NCI-H446 (cell line): Measurements from ENCODE around the gene PCDHB13.
A peak's percentile ranks its signal among the peaks of the same experiment; 100 is the strongest.
"Not testable (repeated sequence)": the region's sequence is repeated elsewhere in the genome, so short reads cannot be mapped to it uniquely, and the experiment has no call there.

ENCODE experiments used
- DNase-seq, 2 experiments: peaks; one replicate each; lab custom pipeline; 2025; lab: John Stamatoyannopoulos, UW

The PCDHB13 gene

DNA sequence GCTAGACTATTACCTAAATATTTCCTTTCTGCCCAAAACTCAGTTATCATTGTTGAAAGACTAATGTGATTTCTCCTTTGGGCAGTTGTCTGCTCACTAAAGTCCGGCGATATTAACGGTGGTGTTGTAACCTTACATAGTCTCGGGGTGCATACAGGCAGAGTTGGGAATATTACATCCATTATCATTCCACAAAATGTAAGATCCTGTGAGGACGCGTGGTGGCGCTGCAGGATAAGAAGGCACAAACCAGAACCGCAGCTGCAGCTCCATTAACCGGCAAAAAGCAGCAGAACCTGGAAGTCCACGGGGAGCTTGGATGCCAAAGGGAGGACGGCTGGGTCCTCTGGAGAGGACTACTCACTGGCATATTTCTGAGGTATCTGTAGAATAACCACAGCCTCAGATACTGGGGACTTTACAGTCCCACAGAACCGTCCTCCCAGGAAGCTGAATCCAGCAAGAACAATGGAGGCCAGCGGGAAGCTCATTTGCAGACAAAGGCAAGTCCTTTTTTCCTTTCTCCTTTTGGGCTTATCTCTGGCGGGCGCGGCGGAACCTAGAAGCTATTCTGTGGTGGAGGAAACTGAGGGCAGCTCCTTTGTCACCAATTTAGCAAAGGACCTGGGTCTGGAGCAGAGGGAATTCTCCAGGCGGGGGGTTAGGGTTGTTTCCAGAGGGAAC lies at the start of gene PCDHB13:
PCDHB13 (plus strand) TSS at position 264 of the 684 bp plus-strand sequence; CDS start at position 469, 205 bp downstream.
- peak; percentile 11 to 47 for DNase-seq

DNA sequence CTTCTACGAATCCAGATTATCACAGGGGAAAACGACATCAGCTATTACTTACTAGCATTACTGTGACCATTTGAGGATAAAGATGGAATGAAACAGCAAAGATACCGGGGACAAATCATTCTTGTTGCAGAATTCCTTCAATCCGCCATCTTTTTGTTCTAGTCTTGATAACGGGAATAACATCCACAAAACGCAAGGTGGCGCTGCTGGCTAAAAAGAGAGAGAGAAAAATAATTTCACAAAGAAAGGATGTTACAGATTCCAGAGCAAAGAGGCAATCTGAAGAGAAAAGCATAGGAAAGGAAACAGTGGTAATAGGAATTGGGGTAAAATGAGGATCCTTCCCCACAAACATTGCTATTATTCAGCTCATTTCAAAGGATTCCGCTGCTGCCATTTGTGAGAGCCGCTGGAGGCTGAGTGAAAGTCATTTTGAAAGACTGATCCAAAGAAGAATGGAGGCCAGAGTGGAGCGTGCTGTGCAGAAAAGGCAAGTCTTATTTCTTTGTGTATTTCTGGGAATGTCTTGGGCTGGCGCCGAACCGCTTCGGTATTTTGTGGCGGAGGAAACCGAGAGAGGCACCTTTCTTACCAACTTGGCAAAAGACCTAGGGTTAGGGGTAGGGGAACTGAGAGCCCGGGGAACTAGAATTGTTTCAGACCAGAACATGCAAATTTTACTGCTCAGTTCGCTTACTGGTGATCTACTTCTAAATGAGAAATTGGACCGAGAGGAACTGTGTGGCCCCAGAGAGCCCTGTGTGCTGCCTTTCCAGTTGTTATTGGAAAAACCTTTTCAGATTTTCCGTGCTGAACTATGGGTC lies 41.1 kb upstream of the PCDHB13 start, which contains the start of gene PCDHB7:
PCDHB7 (plus strand) TSS at position 264 of the 824 bp plus-strand sequence; CDS start at position 456, 192 bp downstream.
- peak; percentile 37 to 47 for DNase-seq

DNA sequence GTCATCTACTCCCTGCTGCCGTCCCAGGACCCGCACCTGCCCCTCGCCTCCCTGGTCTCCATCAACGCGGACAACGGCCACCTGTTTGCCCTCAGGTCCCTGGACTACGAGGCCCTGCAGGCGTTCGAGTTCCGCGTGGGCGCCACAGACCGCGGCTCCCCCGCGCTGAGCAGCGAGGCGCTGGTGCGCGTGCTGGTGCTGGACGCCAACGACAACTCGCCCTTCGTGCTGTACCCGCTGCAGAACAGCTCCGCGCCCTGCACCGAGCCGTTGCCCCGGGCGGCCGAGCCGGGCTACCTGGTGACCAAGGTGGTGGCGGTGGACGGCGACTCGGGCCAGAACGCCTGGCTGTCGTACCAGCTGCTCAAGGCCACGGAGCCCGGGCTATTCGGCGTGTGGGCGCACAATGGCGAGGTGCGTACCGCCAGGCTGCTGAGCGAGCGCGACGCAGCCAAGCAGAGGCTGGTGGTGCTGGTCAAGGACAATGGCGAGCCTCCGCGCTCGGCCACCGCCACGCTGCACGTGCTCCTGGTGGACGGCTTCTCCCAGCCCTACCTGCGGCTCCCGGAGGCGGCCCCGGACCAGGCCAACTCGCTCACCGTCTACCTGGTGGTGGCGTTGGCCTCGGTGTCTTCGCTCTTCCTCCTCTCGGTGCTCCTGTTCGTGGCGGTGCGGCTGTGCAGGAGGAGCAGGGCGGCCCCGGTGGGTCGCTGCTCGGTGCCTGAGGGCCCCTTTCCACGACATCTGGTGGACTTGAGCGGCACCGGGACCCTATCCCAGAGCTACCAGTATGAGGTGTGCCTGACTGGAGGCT lies 39.2 kb upstream of the PCDHB13 start:
- DNase-seq, result not testable (repeated sequence)

DNA sequence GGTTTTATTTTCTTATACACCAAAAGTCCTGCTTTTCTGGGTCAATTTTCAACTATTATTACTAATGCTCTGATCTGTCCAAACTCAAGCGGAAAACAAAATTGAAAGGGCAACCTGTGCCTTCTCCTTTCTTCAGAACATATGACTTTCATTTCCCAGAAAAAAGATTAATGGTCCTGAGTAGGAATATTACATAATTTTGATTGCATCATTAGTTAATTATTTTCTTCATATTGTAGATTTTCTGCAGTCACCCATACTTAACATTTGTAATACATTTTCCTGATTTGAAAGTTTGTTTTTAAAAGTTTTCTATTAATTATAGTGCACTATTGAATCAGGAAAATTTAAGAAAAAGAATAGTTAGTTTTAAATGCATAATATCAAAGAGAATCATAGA lies 37.8 kb upstream of the PCDHB13 start:
- DNase-seq, result no peak

DNA sequence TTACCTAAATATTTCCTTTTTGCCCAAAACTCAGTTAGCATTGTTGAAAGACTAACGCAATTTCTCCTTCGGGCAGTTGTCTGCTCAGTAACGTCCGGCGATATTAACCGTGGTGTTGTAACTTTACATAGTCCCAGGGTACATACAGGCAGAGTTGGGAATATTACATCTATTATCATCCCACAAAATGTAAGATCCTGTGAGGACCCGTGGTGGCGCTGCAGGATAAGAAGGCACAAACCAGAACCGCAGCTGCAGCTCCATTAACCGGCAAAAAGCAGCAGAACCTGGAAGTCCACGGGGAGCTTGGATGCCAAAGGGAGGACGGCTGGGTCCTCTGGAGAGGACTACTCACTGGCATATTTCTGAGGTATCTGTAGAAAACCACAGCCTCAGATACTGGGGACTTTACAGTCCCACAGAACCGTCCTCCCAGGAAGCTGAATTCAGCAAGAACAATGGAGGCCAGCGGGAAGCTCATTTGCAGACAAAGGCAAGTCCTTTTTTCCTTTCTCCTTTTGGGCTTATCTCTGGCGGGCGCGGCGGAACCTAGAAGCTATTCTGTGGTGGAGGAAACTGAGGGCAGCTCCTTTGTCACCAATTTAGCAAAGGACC lies 36.0 kb upstream of the PCDHB13 start, which contains the start of gene PCDHB8:
PCDHB8 (plus strand) TSS at position 214 of the 615 bp plus-strand sequence; CDS start at position 459, 245 bp downstream.
- DNase-seq, result peak in 1 of 2 experiments; percentile 16

DNA sequence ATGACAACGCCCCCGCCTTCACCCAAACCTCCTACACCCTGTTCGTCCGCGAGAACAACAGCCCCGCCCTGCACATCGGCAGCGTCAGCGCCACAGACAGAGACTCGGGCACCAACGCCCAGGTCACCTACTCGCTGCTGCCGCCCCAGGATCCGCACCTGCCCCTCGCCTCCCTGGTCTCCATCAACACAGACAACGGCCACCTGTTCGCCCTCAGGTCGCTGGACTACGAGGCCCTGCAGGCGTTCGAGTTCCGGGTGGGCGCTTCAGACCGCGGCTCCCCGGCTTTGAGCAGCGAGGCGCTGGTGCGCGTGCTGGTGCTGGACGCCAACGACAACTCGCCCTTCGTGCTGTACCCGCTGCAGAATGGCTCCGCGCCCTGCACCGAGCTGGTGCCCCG lies 34.3 kb upstream of the PCDHB13 start:
- DNase-seq, result not testable (repeated sequence)

DNA sequence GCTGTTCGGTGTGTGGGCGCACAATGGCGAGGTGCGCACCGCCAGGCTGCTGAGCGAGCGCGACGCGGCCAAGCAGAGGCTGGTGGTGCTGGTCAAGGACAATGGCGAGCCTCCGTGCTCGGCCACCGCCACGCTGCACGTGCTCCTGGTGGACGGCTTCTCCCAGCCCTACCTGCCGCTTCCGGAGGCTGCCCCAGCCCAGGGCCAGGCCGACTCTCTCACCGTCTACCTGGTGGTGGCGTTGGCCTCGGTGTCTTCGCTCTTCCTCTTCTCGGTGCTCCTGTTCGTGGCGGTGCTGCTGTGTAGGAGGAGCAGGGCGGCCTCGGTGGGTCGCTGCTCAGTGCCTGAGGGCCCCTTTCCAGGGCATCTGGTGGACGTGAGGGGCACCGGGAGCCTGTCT lies 33.8 kb upstream of the PCDHB13 start:
- not testable (repeated sequence) for DNase-seq

DNA sequence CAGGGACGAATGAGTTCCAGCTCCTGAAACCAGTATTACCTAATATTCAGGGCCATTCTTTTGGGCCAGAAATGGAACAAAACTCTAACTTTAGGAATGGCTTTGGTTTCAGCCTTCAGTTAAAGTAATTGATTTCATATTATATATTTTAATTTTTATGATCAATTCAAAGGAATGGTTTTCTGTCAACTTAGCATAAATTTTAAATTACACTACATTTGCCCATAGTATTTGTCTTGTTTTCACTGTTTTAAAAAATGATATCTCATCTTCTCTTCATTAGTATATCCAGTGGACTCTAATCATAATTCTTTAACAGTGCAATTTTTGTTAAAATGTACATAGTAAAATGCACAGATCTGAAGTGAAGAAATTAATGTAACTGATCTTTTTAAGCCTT lies 33.4 kb upstream of the PCDHB13 start:
- DNase-seq, result no peak

DNA sequence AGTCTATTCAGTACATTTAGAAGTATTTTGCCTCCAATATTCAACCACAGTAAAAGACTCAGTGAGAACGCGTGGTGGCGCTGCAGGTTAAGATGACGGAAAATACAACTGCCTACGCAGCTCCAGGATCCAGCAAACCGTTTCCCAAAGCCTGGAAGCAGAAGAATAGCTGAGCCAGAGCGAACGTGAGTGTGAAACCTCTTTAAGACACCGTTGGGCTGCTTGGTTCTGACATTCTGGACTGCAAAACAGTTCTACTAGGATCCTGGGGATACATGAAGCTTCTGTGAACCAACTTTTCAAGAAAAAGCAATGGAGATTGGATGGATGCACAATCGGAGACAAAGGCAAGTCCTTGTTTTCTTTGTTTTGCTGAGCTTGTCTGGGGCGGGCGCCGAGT lies 31.5 kb upstream of the PCDHB13 start, which contains the start of gene PCDHB16:
PCDHB16 (plus strand) TSS at position 140 of the 400 bp plus-strand sequence; CDS start at position 313, 173 bp downstream.
- DNase-seq, result peak in 1 of 2 experiments; percentile 2

DNA sequence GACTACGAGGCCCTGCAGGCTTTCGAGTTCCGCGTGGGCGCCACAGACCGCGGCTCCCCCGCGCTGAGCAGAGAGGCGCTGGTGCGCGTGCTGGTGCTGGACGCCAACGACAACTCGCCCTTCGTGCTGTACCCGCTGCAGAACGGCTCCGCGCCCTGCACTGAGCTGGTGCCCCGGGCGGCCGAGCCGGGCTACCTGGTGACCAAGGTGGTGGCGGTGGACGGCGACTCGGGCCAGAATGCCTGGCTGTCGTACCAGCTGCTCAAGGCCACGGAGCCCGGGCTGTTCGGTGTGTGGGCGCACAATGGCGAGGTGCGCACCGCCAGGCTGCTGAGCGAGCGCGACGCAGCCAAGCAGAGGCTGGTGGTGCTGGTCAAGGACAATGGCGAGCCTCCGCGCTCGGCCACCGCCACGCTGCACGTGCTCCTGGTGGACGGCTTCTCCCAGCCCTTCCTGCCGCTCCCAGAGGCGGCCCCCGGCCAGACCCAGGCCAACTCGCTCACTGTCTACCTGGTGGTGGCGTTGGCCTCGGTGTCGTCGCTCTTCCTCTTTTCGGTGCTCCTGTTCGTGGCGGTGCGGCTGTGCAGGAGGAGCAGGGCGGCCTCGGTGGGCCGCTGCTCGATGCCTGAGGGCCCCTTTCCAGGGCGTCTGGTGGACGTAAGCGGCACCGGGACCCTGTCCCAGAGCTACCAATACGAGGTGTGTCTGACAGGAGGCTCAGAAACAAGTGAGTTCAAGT lies 29.4 kb upstream of the PCDHB13 start:
- DNase-seq, result not testable (repeated sequence)

DNA sequence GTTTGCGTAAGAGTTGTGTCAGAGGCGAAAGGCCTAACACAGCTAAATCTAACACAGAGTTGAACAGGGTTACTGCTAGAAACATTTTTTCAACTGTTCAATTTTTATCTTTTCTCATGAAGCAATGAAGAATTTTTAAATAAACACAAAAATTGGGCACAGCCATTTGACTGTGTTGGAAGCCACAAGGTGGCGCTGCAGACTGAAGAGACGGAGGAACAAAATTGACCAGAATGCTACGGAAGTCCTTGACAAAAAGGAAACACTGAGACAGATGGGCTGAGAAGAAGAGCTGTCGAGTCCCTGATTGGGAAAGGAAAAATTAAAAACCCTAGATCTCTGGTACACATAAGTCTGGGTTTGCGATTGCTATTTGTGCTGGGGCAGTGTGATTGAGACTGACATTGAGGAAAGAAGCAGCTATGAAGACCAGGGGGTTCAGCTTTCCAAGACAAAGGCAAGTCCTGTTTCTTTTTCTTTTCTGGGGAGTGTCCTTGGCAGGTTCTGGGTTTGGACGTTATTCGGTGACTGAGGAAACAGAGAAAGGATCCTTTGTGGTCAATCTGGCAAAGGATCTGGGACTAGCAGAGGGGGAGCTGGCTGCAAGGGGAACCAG lies 26.7 kb upstream of the PCDHB13 start, which contains the start of gene PCDHB9:
PCDHB9 (plus strand) TSS at position 265 of the 616 bp plus-strand sequence; CDS start at position 423, 158 bp downstream.
- DNase-seq, result peak; percentile 32 to 45

DNA sequence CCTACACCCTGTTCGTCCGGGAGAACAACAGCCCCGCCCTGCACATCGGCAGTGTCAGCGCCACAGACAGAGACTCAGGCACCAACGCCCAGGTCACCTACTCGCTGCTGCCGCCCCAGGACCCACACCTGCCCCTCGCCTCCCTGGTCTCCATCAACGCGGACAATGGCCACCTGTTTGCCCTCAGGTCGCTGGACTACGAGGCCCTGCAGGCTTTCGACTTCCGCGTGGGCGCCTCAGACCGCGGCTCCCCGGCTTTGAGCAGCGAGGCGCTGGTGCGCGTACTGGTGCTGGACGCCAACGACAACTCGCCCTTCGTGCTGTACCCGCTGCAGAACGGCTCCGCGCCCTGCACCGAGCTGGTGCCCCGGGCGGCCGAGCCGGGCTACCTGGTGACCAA lies 25.0 kb upstream of the PCDHB13 start:
- not testable (repeated sequence) for DNase-seq

DNA sequence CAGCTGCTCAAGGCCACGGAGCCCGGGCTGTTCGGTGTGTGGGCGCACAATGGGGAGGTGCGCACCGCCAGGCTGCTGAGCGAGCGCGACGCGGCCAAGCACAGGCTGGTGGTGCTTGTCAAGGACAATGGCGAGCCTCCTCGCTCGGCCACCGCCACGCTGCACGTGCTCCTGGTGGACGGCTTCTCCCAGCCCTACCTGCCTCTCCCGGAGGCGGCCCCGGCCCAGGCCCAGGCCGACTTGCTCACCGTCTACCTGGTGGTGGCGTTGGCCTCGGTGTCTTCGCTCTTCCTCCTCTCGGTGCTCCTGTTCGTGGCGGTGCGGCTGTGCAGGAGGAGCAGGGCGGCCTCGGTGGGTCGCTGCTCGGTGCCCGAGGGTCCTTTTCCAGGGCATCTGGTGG lies 24.6 kb upstream of the PCDHB13 start:
- not testable (repeated sequence) for DNase-seq

DNA sequence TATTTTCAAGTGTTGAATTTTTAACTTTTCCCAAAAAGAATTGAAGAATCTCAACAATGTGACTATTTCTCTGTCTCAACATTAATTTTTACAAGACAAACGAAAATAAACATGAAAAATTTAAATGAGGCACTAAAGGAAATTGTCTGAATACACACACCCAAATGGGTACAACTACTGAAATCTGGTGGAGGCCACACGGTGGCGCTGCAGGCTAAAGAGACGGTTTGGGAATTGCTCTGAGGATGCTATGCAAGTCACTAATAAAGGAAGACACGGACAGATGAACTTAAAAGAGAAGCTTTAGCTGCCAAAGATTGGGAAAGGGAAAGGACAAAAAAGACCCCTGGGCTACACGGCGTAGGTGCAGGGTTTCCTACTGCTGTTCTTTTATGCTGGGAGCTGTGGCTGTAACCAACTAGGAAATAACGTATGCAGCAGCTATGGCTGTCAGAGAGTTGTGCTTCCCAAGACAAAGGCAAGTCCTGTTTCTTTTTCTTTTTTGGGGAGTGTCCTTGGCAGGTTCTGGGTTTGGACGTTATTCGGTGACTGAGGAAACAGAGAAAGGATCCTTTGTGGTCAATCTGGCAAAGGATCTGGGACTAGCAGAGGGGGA lies 21.5 kb upstream of the PCDHB13 start, which contains the start of gene PCDHB10:
PCDHB10 (plus strand) TSS at position 244 of the 616 bp plus-strand sequence; CDS start at position 444, 200 bp downstream.
- DNase-seq, result peak; percentile 4 to 58

DNA sequence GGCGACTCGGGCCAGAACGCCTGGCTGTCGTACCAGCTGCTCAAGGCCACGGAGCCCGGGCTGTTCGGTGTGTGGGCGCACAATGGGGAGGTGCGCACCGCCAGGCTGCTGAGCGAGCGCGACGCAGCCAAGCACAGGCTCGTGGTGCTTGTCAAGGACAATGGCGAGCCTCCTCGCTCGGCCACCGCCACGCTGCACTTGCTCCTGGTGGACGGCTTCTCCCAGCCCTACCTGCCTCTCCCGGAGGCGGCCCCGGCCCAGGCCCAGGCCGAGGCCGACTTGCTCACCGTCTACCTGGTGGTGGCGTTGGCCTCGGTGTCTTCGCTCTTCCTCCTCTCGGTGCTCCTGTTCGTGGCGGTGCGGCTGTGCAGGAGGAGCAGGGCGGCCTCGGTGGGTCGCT lies 19.4 kb upstream of the PCDHB13 start:
- not testable (repeated sequence) for DNase-seq

DNA sequence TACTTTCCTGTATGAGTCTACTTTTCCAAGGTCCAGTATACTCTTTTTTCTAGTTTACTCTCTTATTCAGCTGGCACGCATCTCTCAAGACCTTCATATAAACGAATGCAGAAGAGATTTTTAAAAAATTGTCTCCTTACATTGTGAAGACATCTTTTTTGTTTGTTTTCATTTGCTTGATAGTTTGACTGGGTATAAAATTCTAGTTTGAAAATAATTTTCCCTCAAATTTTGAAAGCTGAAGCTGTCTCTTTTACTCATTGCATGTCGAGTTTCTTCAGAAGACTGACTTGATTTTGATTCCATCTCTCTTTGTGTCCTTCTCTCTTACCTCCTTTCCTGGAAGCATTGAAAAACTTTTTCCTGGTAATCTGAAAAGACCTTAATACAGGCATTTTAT lies 17.4 kb upstream of the PCDHB13 start:
- no peak for DNase-seq

DNA sequence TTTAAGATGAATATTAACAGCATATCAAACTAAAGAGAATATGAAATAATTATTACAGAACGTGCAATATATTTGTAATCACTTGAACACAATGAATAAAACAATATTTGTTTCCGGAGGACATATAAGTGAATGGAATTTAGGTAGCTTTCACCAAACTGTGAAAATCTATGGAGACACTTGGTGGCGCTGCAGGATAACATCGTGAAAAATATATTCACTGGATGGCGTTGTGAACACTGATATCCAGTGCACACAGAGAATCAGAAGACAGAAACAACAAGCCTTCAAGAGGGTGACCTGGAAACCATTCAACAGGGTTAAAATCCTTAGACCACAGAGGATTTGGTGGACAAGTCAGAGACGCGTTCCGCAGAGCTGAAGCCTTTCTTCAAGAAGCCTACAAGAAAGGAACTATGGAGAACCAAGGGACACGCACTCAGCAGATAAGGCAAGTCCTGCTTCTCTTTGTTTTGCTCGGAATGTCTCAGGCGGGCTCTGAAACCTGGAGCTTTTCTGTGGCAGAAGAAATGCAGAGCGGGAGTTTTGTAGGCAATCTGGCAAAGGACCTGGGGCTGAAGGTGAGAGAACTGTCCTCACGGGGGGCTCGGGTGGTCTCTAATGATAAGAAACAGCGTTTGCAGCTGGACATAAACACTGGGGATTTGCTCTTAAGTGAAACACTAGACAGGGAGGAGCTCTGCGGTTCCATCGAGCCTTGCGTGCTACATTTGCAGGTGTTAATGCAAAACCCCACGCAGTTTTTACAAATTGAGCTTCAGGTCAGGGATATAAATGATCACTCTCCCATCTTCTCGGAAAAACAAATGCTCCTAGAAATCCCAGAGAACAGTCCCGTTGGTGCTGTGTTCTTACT lies 14.1 kb upstream of the PCDHB13 start, which contains the start of gene PCDHB11:
PCDHB11 (plus strand) TSS at position 269 of the 877 bp plus-strand sequence; CDS start at position 417, 148 bp downstream.
- DNase-seq, result peak; percentile 39 to 54

DNA sequence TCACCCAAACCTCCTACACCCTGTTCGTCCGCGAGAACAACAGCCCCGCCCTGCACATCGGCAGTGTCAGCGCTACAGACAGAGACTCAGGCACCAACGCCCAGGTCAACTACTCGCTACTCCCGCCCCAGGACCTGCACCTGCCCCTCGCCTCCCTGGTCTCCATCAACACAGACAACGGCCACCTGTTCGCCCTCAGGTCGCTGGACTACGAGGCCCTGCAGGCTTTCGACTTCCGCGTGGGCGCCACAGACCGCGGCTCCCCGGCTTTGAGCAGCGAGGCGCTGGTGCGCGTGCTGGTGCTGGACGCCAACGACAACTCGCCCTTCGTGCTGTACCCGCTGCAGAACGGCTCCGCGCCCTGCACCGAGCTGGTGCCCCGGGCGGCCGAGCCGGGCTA lies 12.6 kb upstream of the PCDHB13 start:
- DNase-seq, result not testable (repeated sequence)
